NCI-H774 (cell line): ENCODE data around the gene AKAP13.
"Not testable (repeated sequence)": the region's sequence is repeated elsewhere in the genome, so short reads cannot be mapped to it uniquely, and the experiment has no call there.

Experiments
- DNase-seq: peaks from one replicate; lab custom pipeline; 2025; lab: John Stamatoyannopoulos, UW

AKAP13 gene

GRCh38 chr15:85350395-85350794 is 30.0 kb upstream of the AKAP13 start:
- no peak for DNase-seq

DNA sequence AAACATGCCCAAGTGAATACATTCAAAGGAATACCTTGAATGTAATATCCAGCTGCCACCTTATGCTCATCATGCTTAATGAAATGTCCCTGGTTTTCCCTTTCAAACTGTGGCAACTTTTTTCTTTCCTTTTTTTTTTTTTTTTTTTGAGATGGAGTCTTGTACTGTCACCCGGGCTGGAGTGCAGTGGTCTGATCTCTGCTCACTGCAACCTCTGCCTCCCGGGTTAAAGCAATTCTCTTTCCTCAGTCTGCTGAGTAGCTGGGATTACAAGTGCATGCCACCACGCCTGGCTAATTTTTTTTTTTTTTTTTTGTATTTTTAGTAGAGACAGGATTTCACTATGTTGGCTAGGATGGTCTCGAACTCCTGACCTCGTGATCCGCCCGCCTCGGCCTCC is 28.9 kb upstream of the AKAP13 start:
- DNase-seq, result not testable (repeated sequence)

DNA sequence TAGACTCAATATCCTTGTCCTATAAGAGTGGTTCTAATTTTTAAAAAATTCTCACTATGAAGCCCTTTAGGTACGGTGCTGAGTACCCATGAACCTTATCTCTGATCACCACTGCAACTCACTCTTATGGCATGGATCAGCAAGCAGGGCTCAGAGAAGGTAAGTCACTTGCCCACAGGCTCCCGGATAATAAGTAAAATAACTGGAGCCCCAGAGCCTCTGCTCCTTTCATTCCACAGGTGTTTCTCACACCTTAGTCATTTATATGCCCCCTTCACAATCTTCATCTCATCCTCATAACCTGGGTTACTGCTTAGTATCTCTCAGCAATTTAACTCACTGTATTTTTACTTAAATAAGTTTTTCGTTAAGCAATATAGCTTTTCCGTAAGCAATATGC is 28.4 kb upstream of the AKAP13 start:
- DNase-seq, result no peak

GRCh38 chr15:85353516-85353915 is 26.9 kb upstream of the AKAP13 start:
- DNase-seq, result peak; percentile 18

DNA sequence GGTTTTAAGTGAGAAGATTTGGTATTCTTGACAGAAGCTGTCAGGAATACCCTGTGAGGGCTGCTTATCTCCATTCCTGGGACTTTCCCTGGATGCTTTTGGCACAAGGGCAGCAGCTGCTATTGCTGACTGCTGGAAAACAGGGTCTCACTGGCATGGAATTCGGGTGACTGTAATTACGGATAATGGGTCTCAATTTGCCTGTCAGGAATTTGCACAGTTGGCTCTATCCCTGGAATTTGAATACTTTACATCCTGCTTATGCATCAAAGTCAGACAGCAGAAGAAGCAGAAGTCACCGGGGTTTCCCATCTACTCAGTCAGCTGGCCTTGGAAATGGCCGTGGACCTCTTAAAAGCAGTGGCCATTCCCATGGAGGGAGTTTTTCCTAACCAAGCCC is 25.9 kb upstream of the AKAP13 start:
- no peak for DNase-seq

DNA sequence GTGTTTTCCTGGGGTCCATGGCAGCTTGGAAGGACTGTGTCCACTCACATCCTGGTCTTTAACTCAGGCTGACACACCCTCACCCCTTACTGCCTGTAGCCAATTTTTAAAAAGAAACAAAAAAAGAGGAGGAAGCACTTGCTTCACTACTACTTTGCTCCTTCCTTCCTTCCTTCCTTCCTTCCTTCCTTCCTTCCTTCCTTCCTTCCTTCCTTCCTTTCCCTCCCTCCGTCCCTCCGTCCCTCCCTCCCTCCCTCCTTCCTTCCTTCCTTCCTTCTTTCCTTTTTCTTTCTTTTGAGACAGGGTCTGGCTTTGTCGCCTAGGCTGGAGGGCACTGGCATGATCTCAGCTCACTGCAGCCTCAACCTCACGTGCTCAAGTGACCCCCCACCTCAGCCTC is 25.5 kb upstream of the AKAP13 start:
- no peak for DNase-seq

DNA sequence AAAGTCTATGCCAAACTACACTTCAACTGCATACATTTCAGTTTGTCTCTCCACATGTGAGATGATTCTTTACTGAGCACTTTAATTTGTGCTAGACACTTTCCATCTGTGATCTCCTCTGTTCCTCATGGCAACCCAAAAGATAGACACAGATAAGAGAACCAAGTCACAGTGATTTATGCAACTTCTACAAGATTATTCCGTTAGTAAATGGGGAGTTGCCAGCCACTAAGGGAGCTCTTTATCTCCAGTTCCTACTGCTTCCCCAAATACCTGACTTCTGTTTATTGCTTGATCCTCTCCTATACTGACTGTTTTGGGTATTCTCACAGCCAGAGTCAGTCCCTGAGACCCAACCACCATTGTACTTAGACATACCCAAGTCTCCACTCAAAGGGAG is 24.1 kb upstream of the AKAP13 start:
- DNase-seq, result no peak

- no peak for DNase-seq
These were observed 19.1 kb upstream of the AKAP13 start for GRCh38 chr15:85361323-85361722.

GRCh38 chr15:85362436-85363081 is 17.8 kb upstream of the AKAP13 start:
- DNase-seq, result no peak

DNA sequence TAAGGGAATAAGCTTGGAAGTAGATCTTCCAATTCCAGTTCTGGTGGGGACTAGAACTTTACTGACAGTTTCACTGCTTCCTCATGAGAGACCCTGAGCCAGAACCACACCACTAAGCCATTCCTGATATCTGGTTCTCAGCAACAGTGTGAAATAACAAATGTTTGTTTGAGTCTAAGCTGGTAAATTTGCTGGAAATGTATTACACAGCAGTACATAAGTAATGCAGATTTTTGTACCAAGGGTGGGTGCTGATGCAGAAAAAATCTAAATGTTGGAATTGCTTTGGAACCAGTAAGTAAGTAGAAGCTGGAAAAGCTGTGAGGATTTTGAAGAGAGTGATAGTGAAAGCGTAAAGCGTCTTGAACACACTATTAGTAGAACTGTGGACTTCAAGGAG is 14.4 kb upstream of the AKAP13 start:
- no peak for DNase-seq

- no peak for DNase-seq
These were observed 12.7 kb upstream of the AKAP13 start for GRCh38 chr15:85367741-85368140.

GRCh38 chr15:85374831-85375230 is 5.6 kb upstream of the AKAP13 start:
- DNase-seq, result no peak

DNA sequence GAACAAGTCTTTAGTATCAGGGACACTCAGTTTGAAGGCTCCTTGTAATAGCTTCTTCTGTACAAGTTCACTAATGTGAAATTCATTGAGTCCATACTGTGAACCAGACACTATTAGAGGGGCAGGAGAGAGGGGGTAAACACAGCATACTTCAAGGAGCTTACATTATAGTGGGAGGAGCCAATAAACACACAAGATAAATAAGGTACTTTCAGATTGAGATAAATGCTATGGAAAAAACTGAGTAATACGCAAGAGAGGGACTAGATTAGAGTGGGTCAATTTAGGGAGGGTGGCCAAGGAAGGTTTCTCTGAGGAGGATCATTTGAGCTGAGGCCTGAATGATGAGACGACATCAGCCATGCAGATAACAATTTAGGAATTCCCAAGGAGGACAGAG is 3.1 kb upstream of the AKAP13 start:
- no peak for DNase-seq

DNA sequence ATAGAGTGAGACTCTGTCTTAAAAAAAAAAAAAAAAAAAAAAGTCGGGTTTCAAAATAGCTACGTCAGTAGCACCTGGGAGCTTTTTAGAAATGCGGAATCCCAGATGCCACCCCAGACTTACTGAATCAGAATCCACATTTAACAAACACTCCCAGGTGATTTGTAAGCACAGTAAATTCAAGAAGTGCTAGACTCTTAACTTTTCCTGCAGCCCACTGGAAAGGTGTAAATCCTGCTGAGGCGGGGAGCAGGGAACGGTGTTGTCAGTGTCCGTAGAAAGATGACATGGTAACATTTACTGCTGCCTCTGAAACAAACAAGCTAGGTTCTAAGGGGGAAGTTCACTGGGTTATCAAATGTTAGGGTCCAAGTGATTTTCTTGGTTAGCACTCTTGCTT is 2.4 kb upstream of the AKAP13 start:
- DNase-seq, result no peak

DNA sequence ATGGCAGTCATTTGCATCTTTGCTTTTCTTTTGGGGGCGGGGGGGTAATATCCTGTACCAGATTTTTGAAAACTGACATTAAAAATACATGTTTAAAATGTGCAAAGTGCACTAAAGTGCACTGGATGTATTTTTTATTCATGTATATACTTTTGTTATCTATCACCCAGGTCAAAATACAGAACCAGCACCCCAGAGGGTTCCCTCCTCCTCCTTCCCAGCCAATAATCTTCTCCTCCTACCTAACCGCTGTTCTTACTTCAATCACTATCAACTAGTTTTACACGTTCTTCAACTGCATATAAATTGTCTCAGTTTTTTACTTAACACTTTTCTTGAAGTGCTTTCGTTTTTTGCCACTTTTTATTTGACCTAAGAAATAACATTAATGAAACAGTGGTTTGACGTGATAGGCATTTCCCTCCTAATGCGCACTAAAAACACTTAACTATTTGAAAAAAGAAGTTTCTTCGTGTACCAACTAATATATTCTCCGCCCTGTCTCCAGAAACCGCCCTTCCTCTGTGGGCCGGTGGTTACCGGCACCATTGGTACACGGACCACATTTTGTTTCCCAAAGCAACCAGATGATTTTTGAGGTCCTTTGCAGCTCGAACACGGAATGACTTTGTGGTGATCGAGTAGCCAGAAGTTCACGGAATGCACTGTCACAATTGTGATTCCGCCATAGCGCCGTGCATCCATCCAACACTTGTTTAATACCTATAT is 836 bp upstream of the AKAP13 start:
- DNase-seq, result no peak

GRCh38 chr15:85380812-85381642 is 624 bp downstream of the AKAP13 start:
- peak; percentile 28 for DNase-seq

DNA sequence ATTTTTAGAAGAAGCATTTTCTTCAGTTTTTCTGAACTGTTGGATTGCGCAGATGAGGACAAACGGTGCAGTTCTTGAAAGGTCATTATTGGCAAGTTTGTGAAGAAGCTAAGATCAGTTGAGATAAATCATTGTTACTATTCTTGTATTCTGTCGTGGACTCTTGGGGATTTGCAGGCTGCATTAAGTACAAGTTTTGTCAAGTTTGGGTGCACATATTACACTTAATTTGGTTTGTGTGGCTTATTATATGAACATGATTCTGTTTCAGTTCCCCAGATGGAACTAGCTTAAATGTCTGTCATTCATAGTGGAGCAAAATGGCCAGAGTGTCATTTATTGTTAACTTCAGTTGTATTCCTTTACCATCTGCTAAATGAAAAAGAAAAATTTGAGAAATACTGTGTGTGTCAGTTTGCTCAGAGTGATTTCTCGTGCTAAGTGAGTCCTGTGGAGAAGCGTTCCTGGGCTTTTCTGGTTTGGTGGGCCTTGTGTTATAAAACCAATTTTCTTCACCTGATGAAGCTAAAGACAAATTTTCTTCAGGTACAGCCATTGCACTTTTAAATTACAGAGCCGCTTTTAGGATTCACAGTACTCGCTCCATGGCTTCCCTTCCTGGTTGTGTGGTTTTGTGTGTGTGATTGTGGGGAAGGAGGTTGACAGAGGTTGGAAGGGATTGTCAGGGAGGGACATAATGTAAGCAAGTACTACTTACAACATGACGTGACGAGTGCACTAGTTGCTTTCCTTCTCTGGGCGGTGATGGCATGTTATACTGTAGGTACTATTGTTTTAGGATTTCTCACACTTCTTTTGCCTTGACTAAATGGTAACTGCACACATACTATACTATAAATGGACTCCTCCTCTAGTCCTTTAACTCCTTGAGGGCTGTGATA is 1.7 kb downstream of the AKAP13 start:
- DNase-seq, result no peak

DNA sequence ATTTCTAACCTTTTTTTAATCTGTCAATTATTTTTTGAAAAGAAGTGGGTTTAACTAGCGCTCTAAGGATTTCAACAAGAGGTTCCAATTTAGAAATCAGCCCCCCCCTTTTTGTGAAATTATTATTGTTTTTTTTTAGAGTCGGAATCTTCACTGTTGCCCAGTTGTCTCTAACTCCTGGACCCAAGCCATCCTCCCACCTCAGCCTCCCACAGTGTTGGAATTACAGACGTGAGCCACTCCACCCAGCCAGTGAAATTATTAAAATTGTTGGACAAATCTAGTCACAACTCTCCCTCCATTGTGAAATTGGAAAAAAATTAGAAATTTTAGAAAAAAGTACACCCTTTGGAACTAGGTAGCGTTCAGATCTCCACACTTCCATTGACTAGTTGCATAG is 2.5 kb downstream of the AKAP13 start:
- no peak for DNase-seq

DNA sequence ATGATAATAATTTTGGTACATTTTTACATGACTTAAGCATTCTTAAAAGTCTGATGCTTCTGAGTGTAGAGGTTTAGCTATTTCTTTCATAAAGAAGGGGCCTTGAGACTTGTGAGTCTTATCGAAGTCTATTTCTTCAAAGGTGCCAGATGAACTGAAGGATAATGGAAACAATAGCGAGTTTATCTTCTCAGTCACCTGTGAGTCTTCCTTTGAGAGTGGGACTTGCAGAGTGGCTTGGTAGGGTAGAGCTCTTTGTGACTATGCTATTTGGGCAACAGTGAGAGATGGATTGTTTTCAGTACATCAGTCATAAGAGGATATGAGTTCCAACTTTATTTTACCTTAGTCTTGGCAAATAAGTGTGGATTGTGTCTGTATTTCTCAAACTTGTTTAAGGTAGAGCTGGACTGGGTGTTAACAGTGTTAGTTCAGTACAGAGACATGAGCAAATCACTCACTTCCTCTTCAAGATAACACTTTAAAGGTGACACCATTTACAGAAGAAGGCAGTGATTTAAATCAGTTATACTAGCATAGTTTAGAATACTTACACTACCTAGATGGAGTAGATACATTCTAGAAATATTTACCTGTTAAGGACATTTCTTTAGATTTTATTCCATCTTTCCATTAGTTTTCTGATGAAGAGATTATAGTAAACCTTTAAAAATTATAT is 3.2 kb downstream of the AKAP13 start:
- no peak for DNase-seq

- DNase-seq, result no peak
These were observed 5.9 kb downstream of the AKAP13 start for GRCh38 chr15:85386261-85386660.

GRCh38 chr15:85388566-85389305 is 8.3 kb downstream of the AKAP13 start:
- no peak for DNase-seq
